Measurements from ENCODE around the gene VDR. TPM values are rescaled to one million over a fixed set of nuclear protein-coding genes. Genes with fewer than 3 reads are reported as not detected.

VDR gene
- total RNA-seq, 4 donors from 2014 or later: 1.9 to 6.0 (median 3.6) TPM

DNA sequence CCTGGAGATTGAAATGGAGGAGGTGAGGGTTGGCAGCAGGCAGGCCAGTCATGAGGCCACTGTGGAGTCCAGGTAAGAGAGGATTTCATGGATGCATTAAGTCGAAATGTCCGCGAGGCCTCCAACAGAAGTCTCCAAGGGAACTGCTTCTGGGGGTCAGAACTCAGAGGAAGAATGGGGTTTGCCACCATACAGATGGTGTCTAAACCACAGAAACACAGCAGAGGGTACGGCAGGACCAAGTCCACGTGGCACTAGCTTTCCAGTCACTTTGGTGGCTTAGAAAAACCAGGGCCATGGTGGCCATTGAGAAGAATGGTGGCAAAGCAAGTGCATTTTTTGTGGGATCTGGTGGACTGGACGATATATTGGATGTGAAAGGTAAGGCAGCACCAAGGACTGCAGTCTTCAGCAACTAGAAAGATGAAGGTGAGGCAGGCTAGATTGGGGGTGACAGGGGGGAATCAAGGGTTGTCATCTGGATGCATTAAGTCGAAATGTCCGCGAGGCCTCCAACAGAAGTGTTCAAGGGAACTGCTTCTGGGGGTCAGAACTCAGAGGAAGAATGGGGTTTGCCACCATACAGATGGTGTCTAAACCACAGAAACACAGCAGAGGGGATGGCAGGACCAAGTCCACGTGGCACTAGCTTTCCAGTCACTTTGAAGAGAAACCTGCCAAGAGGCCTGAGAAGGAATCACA is 36.1 kb upstream of the VDR start:
- TF ChIP-seq, protein P1, sequence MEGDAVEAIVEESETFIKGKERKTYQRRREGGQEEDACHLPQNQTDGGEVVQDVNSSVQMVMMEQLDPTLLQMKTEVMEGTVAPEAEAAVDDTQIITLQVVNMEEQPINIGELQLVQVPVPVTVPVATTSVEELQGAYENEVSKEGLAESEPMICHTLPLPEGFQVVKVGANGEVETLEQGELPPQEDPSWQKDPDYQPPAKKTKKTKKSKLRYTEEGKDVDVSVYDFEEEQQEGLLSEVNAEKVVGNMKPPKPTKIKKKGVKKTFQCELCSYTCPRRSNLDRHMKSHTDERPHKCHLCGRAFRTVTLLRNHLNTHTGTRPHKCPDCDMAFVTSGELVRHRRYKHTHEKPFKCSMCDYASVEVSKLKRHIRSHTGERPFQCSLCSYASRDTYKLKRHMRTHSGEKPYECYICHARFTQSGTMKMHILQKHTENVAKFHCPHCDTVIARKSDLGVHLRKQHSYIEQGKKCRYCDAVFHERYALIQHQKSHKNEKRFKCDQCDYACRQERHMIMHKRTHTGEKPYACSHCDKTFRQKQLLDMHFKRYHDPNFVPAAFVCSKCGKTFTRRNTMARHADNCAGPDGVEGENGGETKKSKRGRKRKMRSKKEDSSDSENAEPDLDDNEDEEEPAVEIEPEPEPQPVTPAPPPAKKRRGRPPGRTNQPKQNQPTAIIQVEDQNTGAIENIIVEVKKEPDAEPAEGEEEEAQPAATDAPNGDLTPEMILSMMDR (IDR thresholded peaks at IDR 0.05; ENCODE audit: low read depth): no peak

DNA sequence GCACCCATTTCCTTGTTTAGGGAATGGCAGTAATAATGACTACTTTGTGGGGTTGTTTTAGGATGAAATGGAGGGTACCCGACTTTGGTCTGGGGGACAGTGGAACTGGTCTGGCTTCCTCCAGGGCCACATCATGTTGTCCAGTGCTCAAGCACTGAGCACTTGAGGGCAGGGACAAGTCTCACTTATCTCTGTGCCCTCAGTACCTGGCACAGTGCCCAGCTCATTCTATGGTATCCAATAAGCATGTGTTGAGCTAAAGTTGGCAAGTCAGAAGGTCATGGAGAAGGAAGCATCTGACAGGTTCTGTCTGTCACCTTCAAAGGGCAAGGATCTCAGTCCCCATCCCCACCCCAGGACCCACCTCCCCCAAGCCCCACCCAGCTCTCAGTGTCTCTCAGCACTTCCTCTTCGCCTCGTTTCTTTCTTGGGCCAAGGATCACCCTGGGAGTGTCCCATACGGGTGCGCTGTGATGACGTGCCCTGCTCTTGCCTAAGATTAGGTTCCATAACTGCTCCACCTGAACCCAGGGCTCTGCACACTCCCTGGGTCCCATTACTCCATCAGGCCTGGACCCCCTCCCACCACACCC is 34.3 kb upstream of the VDR start:
- TF ChIP-seq, protein P1 (IDR thresholded peaks at IDR 0.05; ENCODE audit: low read depth): no peak

DNA sequence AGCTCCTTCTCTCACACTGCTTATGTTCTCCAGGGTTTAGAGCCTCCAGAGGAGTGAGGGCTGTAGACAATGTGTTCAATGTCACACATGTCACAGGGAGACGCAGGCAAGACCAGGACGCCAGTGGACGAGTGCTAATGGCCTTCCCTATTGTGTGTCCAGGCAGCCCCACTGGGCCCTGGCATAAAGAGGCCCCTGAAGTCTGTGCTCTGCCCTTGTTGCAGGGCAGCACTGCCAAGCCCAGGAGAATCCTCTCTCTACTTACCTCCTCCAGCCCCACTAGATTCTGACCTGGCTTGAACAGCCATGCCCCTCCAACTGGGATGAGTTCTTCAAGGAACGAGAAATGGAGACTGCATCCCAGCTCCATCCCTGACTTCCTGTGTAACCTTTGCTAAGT is 33.8 kb upstream of the VDR start:
- TF ChIP-seq, protein P1 (IDR thresholded peaks at IDR 0.05; ENCODE audit: low read depth): no peak

DNA sequence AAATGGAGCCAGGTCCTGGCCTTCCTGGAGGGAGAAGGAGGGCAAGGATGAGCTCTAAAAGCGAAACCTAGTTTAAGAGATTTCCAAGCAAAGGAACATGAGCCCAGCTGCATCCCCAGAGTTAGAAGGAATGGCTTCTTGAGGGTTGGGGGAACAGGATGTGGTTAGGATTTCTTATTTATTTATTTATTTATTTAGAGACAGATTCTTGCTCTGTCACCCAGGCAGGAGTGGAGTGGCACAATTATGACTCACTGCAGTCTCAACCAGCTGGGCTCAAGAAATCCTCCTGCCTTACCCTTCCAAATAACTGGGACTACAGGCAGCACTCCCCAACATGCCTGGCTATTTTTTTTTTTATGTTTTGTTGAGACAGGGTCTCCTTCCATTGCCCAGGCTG is 33.3 kb upstream of the VDR start:
- TF ChIP-seq, protein P1 (IDR thresholded peaks at IDR 0.05; ENCODE audit: low read depth): no peak

DNA sequence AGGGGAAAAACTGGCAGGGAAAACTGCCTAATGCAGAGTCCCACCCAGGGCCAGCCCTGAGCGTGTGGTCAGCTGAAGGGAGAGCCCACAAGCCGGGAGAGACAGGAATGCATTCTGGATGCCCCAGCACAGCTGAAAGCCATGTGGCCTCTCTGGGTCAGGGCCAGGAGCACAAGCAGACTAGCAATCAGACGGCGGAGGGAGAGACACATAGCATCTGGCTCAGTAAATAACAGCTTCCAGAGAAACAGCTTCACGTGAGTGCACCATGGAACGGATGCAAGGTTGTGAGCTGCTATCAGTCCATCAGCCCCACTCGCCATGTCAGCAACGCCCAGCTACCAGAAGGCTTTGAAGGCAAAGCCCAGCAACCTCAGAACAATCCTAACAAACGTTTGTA is 30.4 kb upstream of the VDR start:
- TF ChIP-seq, protein P1 (IDR thresholded peaks at IDR 0.05; ENCODE audit: low read depth): no peak

DNA sequence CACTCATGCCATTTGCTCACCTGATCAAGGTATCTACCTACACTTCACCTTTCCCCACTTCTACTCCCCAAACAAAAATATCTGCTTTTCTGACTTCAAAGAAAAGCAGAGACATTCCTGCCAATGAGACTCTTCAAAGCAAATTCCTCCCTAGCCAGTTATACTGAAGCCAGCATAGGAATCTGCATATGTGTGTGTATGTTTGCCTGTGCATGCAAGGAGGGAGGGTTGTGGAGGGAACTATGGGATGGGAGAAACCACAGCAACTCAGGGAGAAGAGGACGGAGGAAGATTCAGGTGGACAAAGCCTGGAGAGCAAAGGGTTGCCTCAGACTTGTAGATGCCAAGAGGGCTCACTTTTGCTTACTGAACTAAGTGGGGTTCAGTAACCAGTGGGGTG is 26.4 kb upstream of the VDR start:
- TF ChIP-seq, protein P1 (IDR thresholded peaks at IDR 0.05; ENCODE audit: low read depth): no peak

DNA sequence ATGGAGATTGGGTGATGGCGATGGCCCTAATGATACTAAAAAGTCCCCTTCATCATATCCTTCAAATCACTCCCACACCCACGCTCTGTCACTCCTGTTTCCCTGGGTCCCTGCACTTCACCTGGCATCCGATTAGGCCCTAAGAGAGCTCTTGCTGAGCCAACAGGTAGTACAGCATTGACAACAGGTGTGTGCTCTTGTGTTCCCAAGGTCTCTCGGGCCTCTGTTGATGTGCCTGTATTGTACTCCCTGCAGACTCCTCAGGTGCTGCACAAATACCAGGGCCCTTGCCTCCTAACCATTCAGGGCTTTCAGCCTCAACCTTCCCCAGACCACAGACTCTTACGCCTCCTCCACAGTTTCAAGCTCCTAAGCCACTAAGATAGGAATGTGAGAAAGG is 25.8 kb upstream of the VDR start:
- TF ChIP-seq, protein P1 (IDR thresholded peaks at IDR 0.05; ENCODE audit: low read depth): no peak
